LNCAP (cell line): ENCODE data around the gene FURIN.

ENCODE experiments used
- TF ChIP-seq, protein P1 (sequence below): fragments of 450-650 bp; IDR thresholded peaks from 2 replicates; pipeline ENCODE4 v1.5.1; 2017; ENCODE audit warnings: mild to moderate bottlenecking

Gene FURIN

GRCh38 chr15:90879730-90880366, 11.5 kb downstream of the FURIN start:
- TF ChIP-seq, protein P1, sequence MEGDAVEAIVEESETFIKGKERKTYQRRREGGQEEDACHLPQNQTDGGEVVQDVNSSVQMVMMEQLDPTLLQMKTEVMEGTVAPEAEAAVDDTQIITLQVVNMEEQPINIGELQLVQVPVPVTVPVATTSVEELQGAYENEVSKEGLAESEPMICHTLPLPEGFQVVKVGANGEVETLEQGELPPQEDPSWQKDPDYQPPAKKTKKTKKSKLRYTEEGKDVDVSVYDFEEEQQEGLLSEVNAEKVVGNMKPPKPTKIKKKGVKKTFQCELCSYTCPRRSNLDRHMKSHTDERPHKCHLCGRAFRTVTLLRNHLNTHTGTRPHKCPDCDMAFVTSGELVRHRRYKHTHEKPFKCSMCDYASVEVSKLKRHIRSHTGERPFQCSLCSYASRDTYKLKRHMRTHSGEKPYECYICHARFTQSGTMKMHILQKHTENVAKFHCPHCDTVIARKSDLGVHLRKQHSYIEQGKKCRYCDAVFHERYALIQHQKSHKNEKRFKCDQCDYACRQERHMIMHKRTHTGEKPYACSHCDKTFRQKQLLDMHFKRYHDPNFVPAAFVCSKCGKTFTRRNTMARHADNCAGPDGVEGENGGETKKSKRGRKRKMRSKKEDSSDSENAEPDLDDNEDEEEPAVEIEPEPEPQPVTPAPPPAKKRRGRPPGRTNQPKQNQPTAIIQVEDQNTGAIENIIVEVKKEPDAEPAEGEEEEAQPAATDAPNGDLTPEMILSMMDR = no peak

GRCh38 chr15:90880381-90881145, 12.2 kb downstream of the FURIN start:
- TF ChIP-seq, protein P1 = no peak

DNA sequence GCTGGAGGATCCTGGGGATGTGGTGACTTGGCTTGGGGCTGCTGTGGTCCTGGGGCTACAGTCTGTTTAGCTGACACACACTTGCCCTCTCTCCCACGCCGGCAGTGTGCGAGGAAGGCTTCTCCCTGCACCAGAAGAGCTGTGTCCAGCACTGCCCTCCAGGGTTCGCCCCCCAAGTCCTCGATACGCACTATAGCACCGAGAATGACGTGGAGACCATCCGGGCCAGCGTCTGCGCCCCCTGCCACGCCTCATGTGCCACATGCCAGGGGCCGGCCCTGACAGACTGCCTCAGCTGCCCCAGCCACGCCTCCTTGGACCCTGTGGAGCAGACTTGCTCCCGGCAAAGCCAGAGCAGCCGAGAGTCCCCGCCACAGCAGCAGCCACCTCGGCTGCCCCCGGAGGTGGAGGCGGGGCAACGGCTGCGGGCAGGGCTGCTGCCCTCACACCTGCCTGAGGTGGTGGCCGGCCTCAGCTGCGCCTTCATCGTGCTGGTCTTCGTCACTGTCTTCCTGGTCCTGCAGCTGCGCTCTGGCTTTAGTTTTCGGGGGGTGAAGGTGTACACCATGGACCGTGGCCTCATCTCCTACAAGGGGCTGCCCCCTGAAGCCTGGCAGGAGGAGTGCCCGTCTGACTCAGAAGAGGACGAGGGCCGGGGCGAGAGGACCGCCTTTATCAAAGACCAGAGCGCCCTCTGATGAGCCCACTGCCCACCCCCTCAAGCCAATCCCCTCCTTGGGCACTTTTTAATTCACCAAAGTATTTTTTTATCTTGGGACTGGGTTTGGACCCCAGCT, 13.0 kb downstream of the FURIN start:
- TF ChIP-seq, protein P1 = no peak

GRCh38 chr15:90881978-90882721, 13.8 kb downstream of the FURIN start:
- TF ChIP-seq, protein P1 = no peak

DNA sequence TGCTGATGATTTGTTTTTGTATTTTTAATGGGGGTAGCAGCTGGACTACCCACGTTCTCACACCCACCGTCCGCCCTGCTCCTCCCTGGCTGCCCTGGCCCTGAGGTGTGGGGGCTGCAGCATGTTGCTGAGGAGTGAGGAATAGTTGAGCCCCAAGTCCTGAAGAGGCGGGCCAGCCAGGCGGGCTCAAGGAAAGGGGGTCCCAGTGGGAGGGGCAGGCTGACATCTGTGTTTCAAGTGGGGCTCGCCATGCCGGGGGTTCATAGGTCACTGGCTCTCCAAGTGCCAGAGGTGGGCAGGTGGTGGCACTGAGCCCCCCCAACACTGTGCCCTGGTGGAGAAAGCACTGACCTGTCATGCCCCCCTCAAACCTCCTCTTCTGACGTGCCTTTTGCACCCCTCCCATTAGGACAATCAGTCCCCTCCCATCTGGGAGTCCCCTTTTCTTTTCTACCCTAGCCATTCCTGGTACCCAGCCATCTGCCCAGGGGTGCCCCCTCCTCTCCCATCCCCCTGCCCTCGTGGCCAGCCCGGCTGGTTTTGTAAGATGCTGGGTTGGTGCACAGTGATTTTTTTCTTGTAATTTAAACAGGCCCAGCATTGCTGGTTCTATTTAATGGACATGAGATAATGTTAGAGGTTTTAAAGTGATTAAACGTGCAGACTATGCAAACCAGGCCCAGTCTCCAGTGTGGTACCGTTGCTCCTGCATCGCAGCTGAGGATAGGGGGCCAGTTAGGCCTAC, 14.6 kb downstream of the FURIN start:
- TF ChIP-seq, protein P1 = no peak

- TF ChIP-seq, protein P1 = no peak
Observed at GRCh38 chr15:90883526-90883975, 15.2 kb downstream of the FURIN start.
